Fibroblast of lung (primary cell): ENCODE results near the gene JPH2.

Experiments
- CTCF ChIP-seq, 2 donors: IDR thresholded peaks in 1 of 2; conservative IDR thresholded peaks in 1 of 2; 1 replicate in 1 of 2; 2 replicates in 1 of 2; pipeline ENCODE4 v1.5.1; 2011 to 2012; ENCODE audit warnings: low read length in 2 of 2, control low read depth in 1 of 2, inconsistent platforms in 1 of 2, low read depth in 1 of 2, mild to moderate bottlenecking in 1 of 2
- EZH2 ChIP-seq: IDR thresholded peaks from 2 replicates; pipeline ENCODE4 v1.5.1; 2012; ENCODE audit warnings: low read length, control low read depth, mild to moderate bottlenecking; ENCODE audit errors: missing control alignments

GRCh38 chr20:44091026-44091425, 96.0 kb downstream of the JPH2 start:
- TF ChIP-seq CTCF (conservative IDR thresholded peaks at IDR 0.05 in 1 of 2, IDR thresholded peaks at IDR 0.05 in 1 of 2; ENCODE audit: low read depth in 1 of 2, low read length in 2 of 2): no peak
- no peak for TF ChIP-seq EZH2
